Endothelial cell (in vitro differentiated cells): ENCODE results near the gene SMCO4. TPM values are rescaled to one million over a fixed set of nuclear protein-coding genes. Genes with fewer than 3 reads are reported as not detected.

Experiments
- DNase-seq: peaks from one replicate; pipeline ENCODE4 v3.0.0; 2021; ENCODE audit warnings: low spot score
- H3K27ac Mint-ChIP-seq: one replicate; pipeline ENCODE4 v1.8.0; 2021; ENCODE audit warnings: mixed read lengths, inconsistent platforms; ENCODE audit not compliant: unreplicated experiment
- H3K27me3 Mint-ChIP-seq: one replicate; pipeline ENCODE4 v1.8.0; 2021; ENCODE audit warnings: mild to moderate bottlenecking, moderate library complexity, mixed read lengths, inconsistent platforms; ENCODE audit not compliant: unreplicated experiment
- H3K36me3 Mint-ChIP-seq: one replicate; pipeline ENCODE4 v1.8.0; 2021; ENCODE audit warnings: mild to moderate bottlenecking, low read depth, mixed read lengths, inconsistent platforms; ENCODE audit not compliant: unreplicated experiment
- H3K4me1 Mint-ChIP-seq: one replicate; pipeline ENCODE4 v1.8.0; 2021; ENCODE audit warnings: mild to moderate bottlenecking, mixed read lengths, inconsistent platforms; ENCODE audit not compliant: unreplicated experiment
- H3K4me3 Mint-ChIP-seq: one replicate; pipeline ENCODE4 v1.8.0; 2021; ENCODE audit warnings: mild to moderate bottlenecking, mixed read lengths, inconsistent platforms; ENCODE audit not compliant: unreplicated experiment
- H3K9me3 Mint-ChIP-seq: one replicate; pipeline ENCODE4 v1.8.0; 2021; ENCODE audit warnings: mixed read lengths, inconsistent platforms; ENCODE audit not compliant: unreplicated experiment
- CTCF ChIP-seq: fragments of 200-600 bp; sonication (generic); IDR thresholded peaks from one replicate; pipeline ENCODE4 v1.5.0; 2021; ENCODE audit warnings: antibody characterized with exemption; ENCODE audit not compliant: unreplicated experiment
- total RNA-seq: library from RNA; stranded (reverse); fragmentation: NEBNext Ultra II Directional; extraction: Animal tissue kit (Norgen Biotek cat#: 25700); gene quantifications from one replicate; pipeline ENCODE4 v1.2.1, GENCODE V29; 2021; ENCODE audit not compliant: unreplicated experiment

The SMCO4 gene
- total RNA-seq, 1 donor from 2014 or later, result 23.7 TPM

- Mint-ChIP-seq H3K27me3 (no peaks in the 10 kb centered on the region), H3K36me3 (no peaks in the 10 kb centered on the region), H3K27ac (no peak overlapping the region), H3K4me1 (no peaks in the 10 kb centered on the region), H3K4me3 (no peak overlapping the region), H3K9me3 (no peaks in the 10 kb centered on the region)
- TF ChIP-seq CTCF, result no peak
- DNase-seq, result no peak
Measured at GRCh38 chr11:93570759-93571413, 27.7 kb upstream of the SMCO4 start.

DNA sequence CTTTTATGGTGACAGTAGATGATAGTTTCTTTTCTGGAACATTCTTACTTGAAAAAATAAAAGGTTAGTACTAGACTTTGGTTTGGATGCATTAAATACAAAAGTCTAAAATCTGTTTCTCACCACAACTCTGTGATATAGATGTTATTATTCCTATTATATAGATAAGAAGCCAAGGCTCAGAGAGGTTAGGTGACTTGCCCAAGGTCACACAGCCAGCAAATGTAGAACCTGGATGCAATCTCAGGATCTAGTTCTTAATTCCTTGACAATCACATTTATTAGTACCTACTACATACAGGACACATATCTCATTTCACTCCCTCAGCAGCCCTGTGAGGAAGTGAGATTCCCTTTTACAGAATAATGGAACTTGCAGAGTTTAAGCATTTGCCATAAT, 26.3 kb upstream of the SMCO4 start:
- no peaks in the 10 kb centered on the region for H3K9me3 Mint-ChIP-seq
- no peak overlapping the region for H3K4me3 Mint-ChIP-seq
- H3K36me3 Mint-ChIP-seq, result no peaks in the 10 kb centered on the region
- H3K27me3 Mint-ChIP-seq, result no peaks in the 10 kb centered on the region
- TF ChIP-seq CTCF, result no peak
- no peak overlapping the region for H3K27ac Mint-ChIP-seq
- no peak for DNase-seq
- no peaks in the 10 kb centered on the region for H3K4me1 Mint-ChIP-seq

DNA sequence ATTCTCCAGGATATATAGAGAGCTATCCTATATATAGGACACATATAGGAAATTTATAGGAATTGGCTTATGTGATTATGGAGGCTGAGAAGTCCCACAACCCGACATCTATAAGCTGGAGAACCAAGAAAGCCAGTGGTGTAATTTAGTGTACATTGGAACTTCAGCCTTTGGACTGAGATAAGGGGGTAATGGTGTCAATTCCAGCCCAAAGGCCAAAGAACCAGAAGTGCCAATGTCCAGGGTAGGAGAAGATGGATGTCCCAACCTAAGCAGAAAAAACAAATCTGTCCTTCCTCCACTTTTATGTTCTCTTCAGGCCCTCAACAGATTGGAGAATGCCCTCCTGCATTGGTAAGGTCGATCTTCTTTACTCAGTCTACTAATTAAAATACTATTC, 25.5 kb upstream of the SMCO4 start:
- no peak overlapping the region for H3K4me3 Mint-ChIP-seq
- TF ChIP-seq CTCF, result no peak
- H3K27me3 Mint-ChIP-seq, result peaks cover under 1% of the 10 kb centered on the region
- H3K4me1 Mint-ChIP-seq, result no peaks in the 10 kb centered on the region
- no peaks in the 10 kb centered on the region for H3K9me3 Mint-ChIP-seq
- no peak overlapping the region for H3K27ac Mint-ChIP-seq
- DNase-seq, result no peak
- no peaks in the 10 kb centered on the region for H3K36me3 Mint-ChIP-seq

GRCh38 chr11:93567401-93567895, 24.3 kb upstream of the SMCO4 start:
- Mint-ChIP-seq H3K9me3 (no peaks in the 10 kb centered on the region), H3K27me3 (peaks cover 2% of the 10 kb centered on the region), H3K36me3 (no peaks in the 10 kb centered on the region), H3K4me3 (no peak overlapping the region), H3K27ac (no peak overlapping the region), H3K4me1 (no peaks in the 10 kb centered on the region)
- no peak for DNase-seq
- TF ChIP-seq CTCF, result no peak

DNA sequence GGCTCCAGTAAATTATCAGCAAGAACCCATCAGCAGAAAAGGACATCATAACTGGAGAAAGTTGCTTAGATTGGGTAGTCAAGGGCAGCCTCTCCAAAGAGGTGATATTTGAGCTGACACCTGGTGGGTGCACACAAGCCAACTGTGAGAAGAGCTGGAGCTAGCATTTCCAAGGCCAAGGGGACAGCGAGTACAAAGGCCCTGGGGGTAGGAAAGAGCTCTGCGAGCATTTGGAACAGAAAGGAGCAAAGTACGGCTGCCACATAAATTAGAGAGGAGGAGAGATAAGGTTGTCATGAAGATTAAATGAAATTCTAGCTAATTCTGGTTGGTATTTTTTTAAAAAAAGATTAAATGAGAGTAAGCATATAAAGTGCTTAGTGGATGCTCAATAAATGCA, 21.7 kb upstream of the SMCO4 start:
- H3K27ac Mint-ChIP-seq, result no peak overlapping the region

More for the DNA sequence above, 21.7 kb upstream of the SMCO4 start:
- H3K9me3 Mint-ChIP-seq, result no peaks in the 10 kb centered on the region
- no peak overlapping the region for H3K4me3 Mint-ChIP-seq
- DNase-seq, result no peak
- no peaks in the 10 kb centered on the region for H3K4me1 Mint-ChIP-seq
- H3K36me3 Mint-ChIP-seq, result no peaks in the 10 kb centered on the region
- H3K27me3 Mint-ChIP-seq, result peaks cover 2% of the 10 kb centered on the region
- TF ChIP-seq CTCF, result no peak
